VCaP (cell line): Measurements from ENCODE around the gene CALU.

Source experiments
- H3K27ac ChIP-seq: fragments of 450-650 bp; 2 replicates; pipeline ENCODE4 v1.5.1; 2017
- TF ChIP-seq, protein P1 (sequence below): fragments of 450-650 bp; conservative IDR thresholded peaks from 2 replicates; pipeline ENCODE4 v1.5.1; 2017; ENCODE audit warnings: mild to moderate bottlenecking, moderate library complexity

Gene CALU

DNA sequence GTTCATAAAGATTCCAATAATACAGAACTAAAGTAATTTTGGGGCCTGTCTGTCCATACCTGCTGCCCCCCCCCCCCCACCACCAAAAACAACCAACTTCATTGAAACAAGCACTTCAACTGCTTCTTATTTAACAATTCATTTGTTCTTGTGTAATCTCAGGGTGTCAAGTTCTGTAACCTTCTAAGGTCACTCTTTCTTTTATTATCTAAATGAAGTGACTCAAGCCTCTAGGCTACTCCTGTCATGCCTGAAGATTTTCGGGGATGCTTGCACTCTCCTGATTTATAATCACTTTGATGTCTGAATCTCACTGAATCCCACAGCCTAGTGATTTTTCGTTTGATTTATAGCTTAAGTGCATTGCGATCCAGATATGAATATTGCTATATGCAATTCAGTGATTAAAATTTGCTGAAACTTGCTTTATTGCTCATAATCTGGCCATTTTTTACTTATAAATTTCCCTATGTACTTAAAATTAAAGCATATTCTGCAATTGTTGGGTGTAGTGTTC, 39.9 kb upstream of the CALU start:
- H3K27ac ChIP-seq, result no peak overlapping the region
- TF ChIP-seq, protein P1, sequence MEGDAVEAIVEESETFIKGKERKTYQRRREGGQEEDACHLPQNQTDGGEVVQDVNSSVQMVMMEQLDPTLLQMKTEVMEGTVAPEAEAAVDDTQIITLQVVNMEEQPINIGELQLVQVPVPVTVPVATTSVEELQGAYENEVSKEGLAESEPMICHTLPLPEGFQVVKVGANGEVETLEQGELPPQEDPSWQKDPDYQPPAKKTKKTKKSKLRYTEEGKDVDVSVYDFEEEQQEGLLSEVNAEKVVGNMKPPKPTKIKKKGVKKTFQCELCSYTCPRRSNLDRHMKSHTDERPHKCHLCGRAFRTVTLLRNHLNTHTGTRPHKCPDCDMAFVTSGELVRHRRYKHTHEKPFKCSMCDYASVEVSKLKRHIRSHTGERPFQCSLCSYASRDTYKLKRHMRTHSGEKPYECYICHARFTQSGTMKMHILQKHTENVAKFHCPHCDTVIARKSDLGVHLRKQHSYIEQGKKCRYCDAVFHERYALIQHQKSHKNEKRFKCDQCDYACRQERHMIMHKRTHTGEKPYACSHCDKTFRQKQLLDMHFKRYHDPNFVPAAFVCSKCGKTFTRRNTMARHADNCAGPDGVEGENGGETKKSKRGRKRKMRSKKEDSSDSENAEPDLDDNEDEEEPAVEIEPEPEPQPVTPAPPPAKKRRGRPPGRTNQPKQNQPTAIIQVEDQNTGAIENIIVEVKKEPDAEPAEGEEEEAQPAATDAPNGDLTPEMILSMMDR, result no peak

DNA sequence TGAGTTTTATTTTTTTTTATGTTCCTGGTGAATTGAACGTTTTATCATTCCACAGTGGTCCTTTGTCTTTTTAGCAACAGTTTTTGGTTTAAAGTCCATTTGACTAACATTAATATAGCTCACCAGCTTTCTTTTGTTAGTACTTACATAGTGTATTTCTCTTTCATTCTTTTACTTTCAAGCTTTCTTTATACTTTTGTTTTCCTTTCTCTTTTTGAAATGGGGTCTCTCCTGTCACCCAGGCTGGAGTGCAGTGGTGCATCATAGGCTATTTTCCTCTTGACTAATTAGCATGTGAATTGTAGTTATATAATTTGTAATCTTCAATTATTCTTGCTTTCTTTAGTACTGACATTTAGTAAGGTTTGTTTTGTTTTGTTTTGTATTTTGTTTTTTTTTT, 39.3 kb upstream of the CALU start:
- H3K27ac ChIP-seq, result no peak overlapping the region
- TF ChIP-seq, protein P1, result no peak

DNA sequence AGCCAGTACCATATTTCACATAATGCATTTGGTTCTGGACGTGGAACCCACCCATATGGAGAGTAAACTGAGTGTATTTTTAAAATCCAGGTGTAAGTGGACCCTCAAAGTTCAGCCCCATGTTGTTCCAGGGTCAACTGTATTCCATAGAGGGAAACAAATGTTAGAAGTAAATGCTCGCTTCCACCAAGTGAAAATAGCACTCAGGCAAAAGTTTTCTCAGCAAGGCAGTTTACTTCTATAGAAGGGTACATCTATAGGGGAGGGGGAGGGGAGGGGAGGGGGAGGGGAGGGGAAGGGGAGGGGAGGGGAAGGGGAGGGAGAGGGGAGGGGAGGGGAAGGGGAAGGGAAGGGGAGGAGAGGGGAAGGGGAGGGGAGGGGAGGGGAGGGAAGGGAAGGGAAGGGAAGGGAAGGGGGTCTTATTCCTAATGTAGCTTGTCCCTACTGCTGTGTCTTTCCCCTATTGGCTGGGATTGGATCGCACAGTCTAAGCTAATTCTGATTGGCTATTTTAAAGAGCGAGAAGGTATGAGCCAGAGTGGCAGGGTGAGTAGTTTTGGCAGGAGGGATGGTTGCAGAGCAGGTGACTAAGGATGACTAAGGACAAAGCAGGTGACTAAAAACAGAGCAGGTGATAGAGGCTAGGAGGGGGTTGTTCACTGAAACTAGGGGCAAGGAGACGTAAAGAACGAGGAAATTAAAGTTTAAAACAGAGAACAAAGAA, 37.9 kb upstream of the CALU start:
- TF ChIP-seq, protein P1, result no peak
- no peak overlapping the region for H3K27ac ChIP-seq

DNA sequence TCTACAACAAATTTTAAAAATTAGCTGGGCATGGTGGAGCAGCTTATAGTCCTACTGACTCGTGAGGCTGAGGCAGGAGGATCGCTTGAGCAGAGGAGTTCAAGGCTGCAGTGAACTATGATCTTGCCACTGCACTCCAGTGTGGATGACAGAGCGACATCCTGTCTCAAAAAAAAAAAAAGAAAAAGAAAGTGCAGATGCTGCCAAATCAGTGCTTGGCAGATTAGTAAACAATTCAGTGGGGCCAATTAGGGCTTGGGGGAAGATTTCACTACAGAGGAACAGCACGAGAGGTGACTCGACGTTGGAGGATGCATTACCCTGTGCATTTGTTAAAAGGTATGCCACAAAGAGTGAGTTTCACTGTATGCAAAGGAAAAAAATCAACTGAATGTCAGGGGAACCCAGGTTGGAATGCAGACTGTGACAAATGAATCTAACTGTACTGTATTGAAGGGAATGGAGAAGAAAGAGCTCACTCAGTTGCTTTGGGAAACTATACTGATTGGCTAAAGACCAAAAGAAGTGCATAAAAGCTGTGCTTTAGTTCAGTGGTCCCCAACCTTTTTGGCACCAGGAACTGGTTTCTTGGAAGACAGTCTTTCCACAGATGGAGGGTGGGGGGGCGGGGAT, 35.4 kb upstream of the CALU start:
- H3K27ac ChIP-seq, result no peak overlapping the region
- TF ChIP-seq, protein P1, result no peak

DNA sequence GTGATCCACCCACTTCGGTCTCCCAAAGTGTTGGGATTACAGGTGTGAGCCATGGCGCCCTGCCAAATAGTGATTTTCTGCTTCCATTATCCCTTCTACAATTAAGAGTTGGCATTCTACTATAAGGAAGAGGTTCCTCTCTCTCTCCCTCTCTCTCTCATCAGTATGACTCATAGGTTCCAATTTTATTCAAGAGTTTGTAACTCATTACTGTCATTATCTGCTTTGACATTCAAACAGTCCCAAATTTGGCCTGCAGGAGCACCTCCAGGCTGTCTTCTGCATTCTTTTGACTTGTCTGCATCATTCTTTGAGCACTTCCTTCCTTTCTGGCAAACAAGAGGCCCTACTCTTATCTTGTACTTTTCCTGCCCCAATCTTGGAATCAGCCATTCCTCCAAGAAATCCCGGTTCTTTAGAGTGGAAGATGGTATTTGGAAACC, 33.2 kb upstream of the CALU start:
- H3K27ac ChIP-seq, result no peak overlapping the region
- TF ChIP-seq, protein P1, result no peak

DNA sequence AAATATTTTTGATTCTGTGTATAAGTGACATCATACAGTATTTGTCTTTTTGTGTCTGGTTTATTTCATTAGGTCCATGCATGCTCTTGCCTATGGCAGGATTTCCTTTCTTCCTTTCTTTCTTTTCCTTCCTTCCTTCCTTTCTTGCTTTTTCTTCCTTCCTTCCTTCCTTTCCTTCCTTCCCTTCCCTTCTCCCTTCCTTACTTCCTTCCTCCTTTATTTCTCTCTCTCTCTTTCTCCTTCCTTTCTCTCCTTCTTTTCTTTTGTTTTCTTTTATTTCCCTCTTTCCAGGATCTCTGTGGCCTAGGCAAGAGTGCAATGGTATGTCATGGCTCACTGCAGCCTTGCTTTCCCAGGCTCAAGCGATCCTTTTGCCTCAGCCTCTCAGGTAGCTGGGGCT, 31.4 kb upstream of the CALU start:
- TF ChIP-seq, protein P1, result no peak
- H3K27ac ChIP-seq, result no peak overlapping the region

DNA sequence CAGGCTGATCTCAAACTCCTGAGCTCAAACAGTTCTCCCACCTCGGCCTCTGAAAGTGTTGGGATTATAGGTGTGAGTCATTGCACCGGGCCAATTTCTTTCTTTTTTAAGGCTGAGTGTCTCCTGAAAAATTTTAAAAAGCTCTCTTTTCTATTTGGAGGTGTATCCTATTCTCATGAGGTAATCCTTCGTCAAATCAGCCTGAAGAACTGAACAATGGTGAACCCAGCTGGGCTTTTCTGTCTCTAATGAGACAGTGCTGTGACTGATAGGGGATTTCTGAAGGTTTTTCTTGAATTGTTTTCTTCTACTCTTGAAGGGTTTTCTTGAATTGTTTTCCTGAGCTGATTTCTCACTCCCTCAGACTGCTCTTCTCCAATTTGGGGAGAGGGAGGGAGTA, 30.9 kb upstream of the CALU start:
- TF ChIP-seq, protein P1, result no peak
- no peak overlapping the region for H3K27ac ChIP-seq
